HepG2 (cell line): ENCODE results near the gene MSH3. TPM values are rescaled to one million over a fixed set of nuclear protein-coding genes. Genes with fewer than 3 reads are reported as not detected.

ENCODE experiments used
- ARID2 ChIP-seq: sonication (generic); formaldehyde crosslinking; IDR thresholded peaks from 2 replicates; pipeline ENCODE4 v1.8.1; 2022; ENCODE audit warnings: mild to moderate bottlenecking, missing genetic modification reagents, borderline replicate concordance
- ATF7-NPFF ChIP-seq: sonication (generic); formaldehyde crosslinking; IDR thresholded peaks from 2 replicates; pipeline ENCODE4 v1.8.1; 2023; ENCODE audit warnings: mild to moderate bottlenecking, low read depth, missing genetic modification reagents, moderate library complexity
- DNMT1 ChIP-seq: sonication (generic); formaldehyde crosslinking; IDR thresholded peaks from 2 replicates; pipeline ENCODE4 v1.5.1; 2020; ENCODE audit warnings: mild to moderate bottlenecking, missing genetic modification reagents
- GABPA ChIP-seq, 2 experiments: IDR thresholded peaks; 2 replicates each; pipeline ENCODE4 v1.6.1; 2011 to 2016; ENCODE audit warnings: low read depth in 2 of 2, low read length in 1 of 2, missing biosample characterization in 1 of 2, missing genetic modification characterization in 1 of 2
- GFI1 ChIP-seq: sonication (generic); formaldehyde crosslinking; IDR thresholded peaks from 2 replicates; pipeline ENCODE4 v1.5.0; 2020; ENCODE audit warnings: missing genetic modification reagents, mild to moderate bottlenecking, borderline replicate concordance
- HINFP ChIP-seq: sonication (generic); formaldehyde crosslinking; IDR thresholded peaks from 2 replicates; pipeline ENCODE4 v1.4.0; 2020; ENCODE audit warnings: low read depth, mild to moderate bottlenecking, missing genetic modification reagents
- MXI1 ChIP-seq: IDR thresholded peaks from 3 replicates; pipeline ENCODE4 v1.6.1; 2012; ENCODE audit warnings: low read depth, low read length, inconsistent platforms, borderline replicate concordance
- POLR2AphosphoS5 ChIP-seq: IDR thresholded peaks from 2 replicates; pipeline ENCODE4 v1.6.1; 2012; ENCODE audit warnings: low read depth, low read length
- TBX2 ChIP-seq: sonication (generic); formaldehyde crosslinking; IDR thresholded peaks from 2 replicates; pipeline ENCODE4 v1.5.0; 2020; ENCODE audit warnings: missing genetic modification reagents, mild to moderate bottlenecking, borderline replicate concordance
- TFDP2 ChIP-seq: sonication (generic); formaldehyde crosslinking; IDR thresholded peaks from 2 replicates; pipeline ENCODE4 v1.4.0; 2020; ENCODE audit warnings: missing genetic modification reagents
- THAP11 ChIP-seq: IDR thresholded peaks from 2 replicates; pipeline ENCODE4 v1.6.1; 2016; ENCODE audit warnings: missing biosample characterization, missing genetic modification reagents
- WIZ ChIP-seq: sonication (generic); formaldehyde crosslinking; IDR thresholded peaks from 2 replicates; pipeline ENCODE4 v1.5.1; 2020; ENCODE audit warnings: mild to moderate bottlenecking, missing genetic modification reagents
- YEATS2 ChIP-seq: sonication (generic); formaldehyde crosslinking; IDR thresholded peaks from 2 replicates; pipeline ENCODE4 v1.4.0; 2020; ENCODE audit warnings: missing genetic modification reagents, borderline replicate concordance
- ZBTB10 ChIP-seq: sonication (generic); formaldehyde crosslinking; IDR thresholded peaks from 2 replicates; pipeline ENCODE4 v1.4.0; 2020; ENCODE audit warnings: missing genetic modification reagents, borderline replicate concordance
- ZBTB14 ChIP-seq: sonication (generic); formaldehyde crosslinking; IDR thresholded peaks from 2 replicates; pipeline ENCODE4 v1.4.0; 2020; ENCODE audit warnings: missing genetic modification reagents
- ZFP36L1 ChIP-seq: sonication (generic); formaldehyde crosslinking; IDR thresholded peaks from 2 replicates; pipeline ENCODE4 v1.8.0; 2022; ENCODE audit warnings: mild to moderate bottlenecking, missing genetic modification reagents, moderate library complexity
- ZNF414 ChIP-seq: sonication (generic); formaldehyde crosslinking; IDR thresholded peaks from 2 replicates; pipeline ENCODE4 v1.5.0; 2020; ENCODE audit warnings: missing genetic modification reagents
- ZNF800 ChIP-seq: sonication (generic); formaldehyde crosslinking; IDR thresholded peaks from 2 replicates; pipeline ENCODE4 v1.4.0; 2020; ENCODE audit warnings: missing genetic modification reagents
- polyA plus RNA-seq, 8 experiments: library from polyadenylated mRNA; depleted of rRNA in 3 of 8; stranded (reverse) in 7 of 8; unstranded in 1 of 8; fragments of >200 nt; fragmentation: Illumina TruSeq in 4 of 8; extraction: Trizol in 4 of 8; gene quantifications; 2 replicates each; pipeline versions ENCODE4 v1.2.1 to v1.2.3, GENCODE V29; 2011 to 2016; ENCODE audit warnings: low read depth in 4 of 8, missing spikeins in 1 of 8, mixed read lengths in 1 of 8; ENCODE audit not compliant: insufficient read depth in 1 of 8
- total RNA-seq, 5 experiments: library from RNA; depleted of rRNA; stranded (reverse); fragments of >200 nt; fragmentation: Illumina TruSeq; extraction: Trizol; gene quantifications; 2 replicates each; pipeline ENCODE4 v1.2.3, GENCODE V29; 2016; ENCODE audit warnings: low read depth in 1 of 5

MSH3 gene
- total and polyA plus RNA-seq, 2 of the 13 experiments (the other 11 are each of a cell fraction or from before 2014, with no cell fraction given), result 4.0 to 16.4 TPM

GRCh38 chr5:80654391-80655230, at the start of gene MSH3, which contains the start of gene DHFR (continued):
- TF ChIP-seq ZBTB10 (CRISPR knock-in tag) (no peak), ZFP36L1 (CRISPR knock-in tag) (peak; percentile 24; the same call in 1 of the 2 replicates), ZBTB14 (CRISPR knock-in tag) (peak; percentile 93), POLR2AphosphoS5 (peak; percentile 88), DNMT1 (no peak), YEATS2 (peak; percentile 36), TFDP2 (CRISPR knock-in tag) (peak; percentile 90), TBX2 (CRISPR knock-in tag) (peak; percentile 55; the same call in 1 of the 2 replicates), HINFP (CRISPR knock-in tag) (0 out of 2 replicates have a peak, but pooled peaks have one; percentile 29), THAP11 (peak; percentile 53; the same call in 1 of the 2 replicates), ZNF800 (CRISPR knock-in tag) (no peak), WIZ (CRISPR knock-in tag) (peak; percentile 60; the same call in 1 of the 2 replicates), ATF7-NPFF (CRISPR knock-in tag) (peak; percentile 77), MXI1 (peak; percentile 9; the same call in 1 of the 3 replicates), GFI1 (CRISPR knock-in tag) (0 out of 2 replicates have a peak, but pooled peaks have one; percentile 34), GABPA (IDR thresholded peaks at IDR 0.05; ENCODE audit: low read depth, low read length) (peak; percentile 50; the same call in 1 of the 2 replicates), GABPA (CRISPR knock-in tag; IDR thresholded peaks at IDR 0.05; ENCODE audit: low read depth) (peak; percentile 87), ARID2 (CRISPR knock-in tag) (no peak), ZNF414 (peak; percentile 22; the same call in 1 of the 2 replicates)
